D341Med (cell line): Measurements from ENCODE around the gene BCL2.

Source experiments
- DNase-seq: peaks from one replicate; pipeline ENCODE4 v3.0.0; 2012; ENCODE audit warnings: low spot score

BCL2 gene

DNA sequence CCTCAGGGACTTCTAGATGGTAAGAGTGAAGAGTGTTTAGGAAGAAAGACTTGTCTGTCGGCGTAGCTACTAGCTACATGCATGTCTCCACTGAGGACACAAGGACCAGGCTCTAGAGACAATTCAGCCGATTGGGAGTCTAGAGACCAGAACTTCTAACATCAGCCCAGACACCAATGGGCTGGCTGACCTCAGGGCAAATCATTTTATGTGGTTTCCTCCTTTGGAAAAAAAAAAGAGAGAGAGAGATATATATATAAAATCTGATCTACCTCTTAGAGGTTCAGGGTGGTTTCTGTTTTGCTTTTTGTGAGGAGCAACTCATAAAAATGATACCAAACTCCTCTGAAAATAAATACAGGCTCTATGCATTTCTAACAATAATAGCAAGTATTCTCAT is 212.8 kb downstream of the BCL2 start:
- no peak for DNase-seq

DNA sequence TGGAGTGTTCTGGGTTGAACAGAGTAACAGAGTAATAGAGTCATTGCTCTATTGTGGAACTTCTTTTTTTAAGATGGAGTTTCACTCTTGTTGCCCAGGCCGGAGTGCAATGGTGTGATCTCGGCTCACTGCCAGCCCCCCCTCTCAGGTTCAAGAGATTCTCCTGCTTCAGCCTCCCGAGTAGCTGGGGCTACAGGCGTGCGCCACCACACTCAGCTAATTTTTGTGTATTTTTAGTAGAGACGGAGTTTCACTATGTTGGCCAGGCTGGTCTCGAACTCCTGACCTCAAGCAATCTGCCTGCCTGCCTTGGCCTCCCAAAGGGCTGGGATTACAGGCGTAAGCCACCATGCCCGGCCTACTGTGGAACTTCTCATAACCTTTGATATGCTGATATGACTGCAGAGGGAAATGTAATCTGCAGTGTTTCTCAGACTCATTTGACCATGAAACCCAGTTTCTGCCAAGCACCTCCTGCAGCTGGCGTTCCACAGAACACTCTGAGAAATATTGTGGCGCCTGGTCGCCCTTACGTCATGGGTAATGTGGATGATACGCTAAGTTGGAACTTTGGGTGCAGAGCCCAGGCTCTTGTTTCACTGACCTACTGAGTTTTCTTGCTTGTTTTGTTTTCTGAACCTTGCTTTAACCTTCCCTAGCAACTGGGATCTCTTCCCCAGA is 213.8 kb downstream of the BCL2 start:
- DNase-seq, result no peak

DNA sequence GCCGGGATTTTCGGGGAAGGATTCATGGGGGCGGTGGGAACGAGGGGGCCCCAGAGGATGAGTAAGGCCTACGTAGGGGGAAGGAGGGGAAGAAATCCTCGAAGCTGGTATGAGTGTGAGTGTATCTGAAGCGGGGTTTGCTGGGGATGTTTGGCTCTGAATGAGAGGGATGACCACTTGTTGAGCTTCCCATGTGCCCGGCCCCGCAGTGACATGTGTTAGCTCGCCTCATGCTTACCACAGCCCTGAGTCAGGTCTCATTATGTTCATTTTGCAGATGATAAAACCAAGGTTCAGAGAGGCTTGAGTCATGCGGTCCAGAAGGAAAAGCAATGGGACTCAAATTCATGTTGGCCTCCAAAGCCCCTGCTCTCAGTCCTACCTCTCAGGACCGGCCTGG is 214.7 kb downstream of the BCL2 start:
- DNase-seq, result no peak

DNA sequence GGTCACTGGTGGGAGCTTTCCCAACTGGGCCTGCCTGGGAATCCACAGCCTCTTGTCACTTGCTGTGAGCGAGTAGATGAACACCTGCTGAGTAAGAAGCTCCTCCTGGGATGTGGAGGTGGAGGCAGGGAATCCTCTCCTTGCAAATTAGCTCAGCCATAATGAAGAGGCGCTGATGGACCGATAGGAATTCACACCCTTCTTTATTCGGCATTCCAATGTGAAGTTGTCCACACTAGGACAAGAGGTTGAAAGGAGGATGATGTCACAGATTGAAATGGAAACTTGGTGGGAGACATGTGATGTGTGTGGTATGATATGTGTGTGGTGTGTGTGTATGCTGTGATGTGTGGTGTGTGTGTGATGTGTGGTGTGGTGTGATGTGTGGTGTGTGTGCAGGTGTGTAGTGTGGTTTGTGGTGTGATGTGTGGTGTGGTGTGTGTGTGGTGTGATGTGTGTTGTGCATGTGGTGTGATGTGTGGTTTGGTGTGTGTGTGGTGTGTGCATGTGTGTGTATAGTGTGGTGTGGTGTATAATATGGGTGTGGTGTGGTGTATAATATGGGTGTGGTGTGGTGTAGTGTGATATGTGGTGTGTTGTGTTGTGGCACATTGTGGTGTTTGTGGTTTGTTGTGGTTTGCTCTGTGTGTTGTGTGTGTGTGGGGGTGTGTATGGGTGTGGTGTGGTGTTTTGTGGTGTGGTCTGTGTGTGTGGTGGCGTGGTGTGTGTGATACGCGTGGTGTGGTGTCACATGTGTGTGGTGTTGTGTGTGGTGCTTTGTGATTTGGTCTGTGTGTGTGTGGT is 216.4 kb downstream of the BCL2 start:
- no peak for DNase-seq

DNA sequence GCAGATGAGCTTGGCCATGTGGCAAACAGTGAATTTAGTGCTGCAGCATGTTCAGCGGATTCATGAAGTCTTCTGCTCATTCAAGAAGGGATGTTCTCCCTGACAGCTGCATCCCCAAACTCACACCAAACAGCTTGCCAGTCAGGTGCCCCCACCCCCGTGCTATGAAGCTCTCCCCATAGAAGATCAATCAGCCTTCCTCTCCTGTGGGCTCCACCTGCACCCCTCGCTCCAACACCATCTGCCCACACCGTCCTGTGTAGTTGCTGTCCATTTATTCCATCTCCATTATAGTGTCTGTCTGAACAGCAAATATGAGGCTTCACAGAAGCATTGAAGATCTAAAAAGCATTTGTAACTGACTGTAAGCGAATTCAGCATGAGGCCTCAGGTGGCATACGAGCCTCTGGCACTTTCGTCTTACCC is 218.9 kb downstream of the BCL2 start:
- DNase-seq, result no peak

DNA sequence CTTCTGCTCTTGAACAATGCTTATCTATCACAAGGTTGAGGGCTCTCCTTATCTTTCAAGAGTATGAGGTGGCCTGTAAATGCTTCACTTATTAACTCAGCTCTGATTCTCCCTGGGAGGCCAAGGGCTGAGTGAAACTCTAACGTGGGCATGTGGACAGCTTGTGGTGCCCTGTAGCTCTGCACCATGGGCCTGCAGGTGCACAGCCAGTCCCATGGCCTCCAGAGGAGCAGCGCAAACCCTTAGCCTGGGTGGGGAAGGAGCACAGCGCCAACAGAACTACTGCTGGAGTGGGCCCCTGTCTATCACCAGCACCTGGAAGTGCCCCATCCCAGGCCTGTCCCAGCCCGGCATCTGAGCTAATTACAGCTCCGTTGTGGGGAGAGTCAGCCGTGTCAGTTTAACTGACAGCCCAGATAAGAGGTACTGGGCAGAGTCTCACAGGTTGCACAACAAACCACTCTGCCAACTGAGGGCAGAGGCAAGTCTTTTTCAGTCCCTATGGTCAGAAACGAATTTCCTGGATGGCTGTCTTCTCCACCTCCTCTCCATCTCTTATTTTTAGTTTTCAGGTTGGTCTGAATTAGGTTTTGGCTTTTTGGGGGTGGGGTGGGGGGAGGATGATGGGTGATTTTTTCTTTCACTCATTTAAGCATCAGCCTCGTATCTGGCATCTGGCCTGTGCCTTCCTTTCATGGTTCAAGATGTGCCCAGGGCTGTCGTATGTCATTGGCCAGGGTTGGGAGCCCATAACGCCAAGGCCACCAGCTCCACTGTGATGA is 219.5 kb downstream of the BCL2 start:
- no peak for DNase-seq

DNA sequence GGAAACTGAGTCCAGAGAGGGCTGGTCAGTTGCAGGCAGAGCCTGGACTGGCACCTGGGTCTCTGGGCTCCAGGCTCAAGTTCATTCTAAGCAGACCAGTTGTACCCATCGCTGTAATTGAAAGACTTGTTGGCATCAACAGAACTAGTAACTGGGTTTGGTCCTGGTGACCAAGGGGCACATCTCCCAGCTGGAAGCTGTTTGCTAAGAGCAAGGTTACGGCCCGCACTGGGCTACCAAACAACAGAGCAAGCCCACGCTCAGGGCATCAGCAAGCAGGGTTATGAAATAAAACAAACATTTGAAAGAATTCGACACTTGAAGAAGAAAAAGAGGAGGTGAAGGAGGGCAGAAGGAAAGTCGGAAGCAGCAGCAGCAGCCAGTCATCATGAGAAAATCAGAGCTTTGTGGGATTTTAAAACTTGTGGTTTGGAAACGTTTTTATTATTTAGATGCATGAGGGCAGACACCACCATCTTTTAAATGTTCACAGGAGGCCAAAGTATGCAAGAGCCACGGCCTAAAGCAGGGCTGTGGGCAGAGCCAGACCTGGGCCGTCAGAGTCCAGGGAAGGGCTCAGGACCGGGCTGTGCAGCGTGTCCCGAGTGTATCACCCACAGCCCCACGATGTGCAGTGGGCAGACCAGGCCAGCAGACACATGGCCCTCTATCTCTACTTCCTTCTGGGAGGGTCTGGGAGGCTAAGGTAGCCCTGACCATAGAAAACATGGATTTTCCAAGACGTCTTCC is 220.3 kb downstream of the BCL2 start:
- no peak for DNase-seq

DNA sequence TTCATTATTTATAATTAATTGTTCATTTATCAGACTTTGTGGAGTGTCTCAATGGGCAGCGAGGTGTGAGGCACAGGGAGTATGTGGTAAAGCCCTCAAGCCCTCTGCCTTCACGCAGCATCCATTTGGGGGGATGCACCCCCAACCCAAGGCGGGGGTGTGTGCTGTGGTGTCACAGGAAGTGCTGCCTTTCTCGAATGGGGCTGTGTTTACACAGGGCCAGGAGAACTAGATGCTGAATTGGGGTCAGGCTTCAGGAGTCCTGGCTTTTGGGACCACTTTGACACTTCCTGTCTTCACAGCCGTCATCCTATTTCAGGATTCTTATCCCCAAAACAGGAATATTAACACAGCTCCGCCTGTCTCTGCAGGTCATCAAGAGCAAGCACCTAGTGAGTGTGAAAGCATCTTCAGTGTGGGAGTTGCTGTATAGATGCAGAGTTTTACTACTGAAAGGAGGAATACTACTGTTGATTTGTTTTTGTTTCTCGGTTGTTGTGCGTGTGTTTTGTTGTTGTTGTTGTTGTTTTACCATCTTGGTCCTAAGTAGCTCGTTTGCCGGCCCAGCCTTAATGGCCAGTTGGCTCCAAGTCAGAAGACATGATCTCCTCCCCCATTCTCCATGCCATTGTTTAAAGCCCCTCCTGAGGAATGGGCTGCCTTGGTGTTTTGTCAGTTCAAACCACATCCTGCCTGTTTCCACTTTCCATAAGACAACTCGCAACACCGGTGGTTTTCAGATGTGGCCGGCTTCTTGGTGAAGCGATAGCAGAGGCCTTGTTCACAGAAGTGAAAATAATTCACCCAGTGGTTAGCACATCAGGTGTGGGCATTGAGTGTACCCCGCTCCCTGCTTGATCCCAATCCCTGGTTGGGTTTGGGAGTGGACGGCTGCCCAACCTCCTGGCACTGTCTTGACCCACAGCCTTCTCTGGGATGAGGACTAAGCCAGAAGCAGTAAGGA is 221.3 kb downstream of the BCL2 start:
- DNase-seq, result no peak

DNA sequence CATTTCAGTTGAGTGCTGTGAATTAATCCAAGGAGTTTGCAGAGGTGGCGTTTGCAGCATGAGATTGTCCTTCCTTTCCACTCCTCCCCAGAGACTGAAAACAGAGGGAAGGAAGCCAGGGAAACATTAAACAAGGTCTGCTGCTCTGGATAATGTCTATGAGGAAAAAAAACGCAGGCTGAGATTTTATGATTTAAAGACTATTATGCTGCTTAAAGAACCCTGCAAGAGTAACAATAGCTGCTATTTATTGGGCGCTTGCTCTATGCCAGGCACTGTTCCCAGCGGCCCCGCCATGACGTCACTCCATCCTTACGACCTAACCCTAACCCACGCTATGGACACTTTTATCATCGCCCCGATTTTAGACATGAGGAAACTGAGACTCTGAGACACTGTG is 222.4 kb downstream of the BCL2 start:
- no peak for DNase-seq

DNA sequence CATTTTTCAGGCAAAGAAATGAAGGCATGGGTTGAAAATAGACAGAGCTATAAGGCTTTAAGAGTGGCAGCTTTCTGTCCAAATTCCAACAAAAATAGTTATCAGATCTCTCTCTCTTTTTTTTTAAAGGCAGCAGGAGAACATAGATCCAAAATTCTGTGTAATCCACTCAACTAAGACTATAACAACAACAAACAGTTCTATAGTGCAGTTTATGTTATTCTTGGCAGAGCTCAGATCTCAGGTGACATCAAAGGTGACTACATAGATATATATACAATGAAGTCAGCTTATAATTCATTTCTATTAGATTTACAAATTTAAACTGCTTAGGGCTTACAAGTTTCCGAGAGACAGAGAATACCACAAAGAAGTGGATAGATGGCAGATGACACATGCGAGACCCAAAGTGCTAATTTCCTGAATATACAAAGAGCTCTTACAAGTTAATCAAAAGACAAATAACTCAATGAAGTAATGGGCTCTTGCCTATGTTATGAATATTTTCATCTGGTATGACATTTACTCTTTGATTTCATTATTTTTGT is 223.2 kb downstream of the BCL2 start:
- no peak for DNase-seq

DNA sequence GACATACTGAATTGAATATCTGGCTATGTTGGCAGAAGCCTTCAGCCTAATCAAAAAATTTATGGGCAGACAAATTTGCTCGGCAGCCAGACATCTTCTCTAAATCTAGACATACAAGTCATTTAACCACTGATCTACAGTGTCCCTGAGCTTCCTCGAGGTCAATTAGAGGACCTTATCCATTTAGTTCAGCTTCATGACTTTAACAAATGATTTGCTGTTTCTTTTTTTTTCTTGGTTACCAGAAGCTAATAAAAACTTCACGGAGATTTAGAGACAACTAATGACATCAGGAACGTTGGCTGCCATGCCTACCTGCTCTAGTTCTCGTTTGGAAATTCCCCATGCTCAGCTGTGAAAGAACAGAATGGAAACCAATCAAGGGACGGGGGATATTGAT is 223.8 kb downstream of the BCL2 start:
- DNase-seq, result no peak

DNA sequence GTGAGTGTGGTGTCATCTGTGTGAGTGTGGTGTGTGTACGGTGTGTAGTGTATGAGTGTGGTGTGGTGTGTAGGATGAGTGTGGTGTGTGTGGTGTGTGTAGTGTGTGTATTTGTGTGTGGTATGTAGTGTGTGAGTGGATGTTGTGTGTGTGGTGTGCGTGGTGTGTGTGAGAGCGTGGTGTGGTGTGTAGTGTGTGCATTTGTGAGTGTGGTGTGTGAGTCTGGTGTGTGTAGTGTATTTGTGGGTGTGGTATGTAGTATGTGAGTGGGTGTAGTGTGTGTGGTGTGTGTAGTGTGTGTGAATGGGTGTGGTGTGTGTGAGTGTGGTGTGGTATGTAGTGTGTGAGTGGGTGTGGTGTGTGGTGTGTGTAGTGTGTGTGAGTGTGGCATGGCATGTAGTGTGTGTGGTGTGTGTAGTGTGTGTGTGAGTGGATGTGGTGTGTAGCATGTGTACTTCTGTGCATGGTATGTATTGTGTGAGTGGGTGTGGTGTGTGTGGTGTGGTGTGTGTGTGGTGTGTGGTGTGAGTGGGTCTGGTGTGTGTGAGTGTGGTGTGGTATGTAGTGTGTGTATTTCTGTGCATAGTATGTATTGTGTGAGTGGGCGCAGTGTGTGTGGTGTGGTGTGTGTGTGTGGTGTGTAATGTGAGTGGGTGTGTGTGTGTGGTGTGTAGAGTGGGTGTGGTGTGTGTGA is 227.8 kb downstream of the BCL2 start:
- DNase-seq, result no peak

DNA sequence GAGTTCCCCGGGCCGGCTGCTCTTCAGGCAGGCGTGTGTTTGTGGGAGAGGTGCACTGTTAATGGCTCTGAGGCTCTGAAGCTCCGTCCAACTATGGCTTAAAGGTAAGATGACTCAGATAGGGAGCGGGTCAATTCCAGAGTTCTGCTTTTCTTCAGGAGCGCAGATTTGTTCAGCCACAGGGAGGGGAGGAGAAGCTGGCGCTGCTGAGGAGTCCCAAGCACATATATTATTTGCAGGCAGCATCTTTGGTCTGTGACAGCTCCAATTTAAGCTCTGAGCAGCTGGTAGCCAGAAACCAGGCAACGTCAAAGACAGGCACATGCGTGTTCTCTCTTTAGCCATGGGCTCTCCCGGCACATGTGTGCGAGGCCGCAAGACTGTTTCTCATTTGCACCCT is 229.2 kb downstream of the BCL2 start:
- no peak for DNase-seq

DNA sequence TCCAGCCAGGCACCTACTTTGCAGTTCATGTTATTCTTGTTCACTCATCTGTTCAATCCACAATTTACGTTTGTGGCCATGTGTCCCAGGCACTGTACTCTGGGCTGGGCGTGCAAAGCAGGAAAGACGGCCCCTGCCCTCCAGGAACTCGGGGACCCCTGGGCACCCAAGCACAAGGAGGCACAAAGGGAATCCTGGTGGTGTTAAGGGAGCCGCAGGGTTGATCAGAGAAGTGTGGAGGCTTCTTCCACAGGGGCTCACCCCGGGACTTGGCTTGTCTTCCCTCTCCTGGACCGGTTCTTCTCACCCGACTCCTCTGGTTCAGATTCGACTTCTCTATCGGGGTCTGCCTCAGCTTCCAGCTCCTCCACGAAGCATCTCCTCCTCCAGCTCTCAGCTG is 230.5 kb downstream of the BCL2 start:
- no peak for DNase-seq

DNA sequence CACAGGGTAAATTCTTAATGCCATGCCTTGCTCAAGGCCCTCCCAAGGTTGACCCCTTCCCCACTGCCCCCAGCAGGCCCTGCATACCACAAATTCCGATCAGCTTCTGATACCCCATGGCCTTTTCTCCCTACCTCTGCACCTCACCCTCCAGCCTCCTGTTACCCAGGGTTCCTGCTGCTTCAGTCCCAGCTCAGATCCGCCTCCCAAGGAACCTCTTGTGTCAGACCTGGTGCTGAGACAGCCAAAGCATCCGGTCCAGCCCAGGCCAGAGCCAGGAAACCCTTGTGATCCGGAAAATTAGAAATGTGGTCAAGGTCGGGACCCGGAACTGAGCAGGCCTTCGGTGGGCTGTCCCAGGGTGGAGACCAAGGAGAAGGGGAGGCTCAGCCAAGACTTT is 231.3 kb downstream of the BCL2 start:
- DNase-seq, result no peak

DNA sequence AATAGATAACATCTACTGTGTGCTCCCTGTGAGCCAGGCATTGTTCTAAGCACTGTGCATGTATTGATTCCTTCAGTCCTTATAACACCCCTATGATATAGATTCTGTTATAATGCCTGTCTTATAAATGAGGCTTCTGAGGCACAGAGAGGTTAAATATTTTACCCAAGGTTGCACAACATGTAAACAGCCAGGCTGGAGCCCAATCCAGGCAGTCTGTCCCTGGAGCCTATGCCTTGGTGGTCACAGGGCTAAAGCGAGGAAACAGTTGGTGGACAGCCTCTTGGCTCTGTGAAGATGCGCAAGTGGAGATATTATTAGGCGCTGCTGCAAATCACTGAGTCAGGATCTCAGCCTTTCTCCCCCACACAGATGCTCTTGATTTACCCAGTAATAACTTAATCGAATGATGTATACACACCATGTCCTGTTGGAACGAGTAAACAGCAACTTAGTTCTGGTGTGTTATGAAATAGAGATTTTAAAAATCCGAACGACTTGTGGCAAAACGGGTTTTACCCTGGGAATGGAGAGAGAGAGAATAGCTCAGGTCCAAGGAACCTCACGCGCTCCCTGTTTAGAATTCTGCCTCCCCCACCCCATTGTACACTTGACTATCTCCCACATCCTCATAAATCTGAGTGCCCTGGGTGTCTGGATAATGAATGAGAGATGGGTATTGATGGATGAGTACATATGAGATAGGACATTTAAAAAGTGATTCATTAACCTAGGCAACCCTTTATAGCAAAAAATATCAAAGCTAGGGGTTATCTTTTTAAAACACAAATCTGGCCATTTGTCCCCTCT is 231.9 kb downstream of the BCL2 start:
- no peak for DNase-seq

DNA sequence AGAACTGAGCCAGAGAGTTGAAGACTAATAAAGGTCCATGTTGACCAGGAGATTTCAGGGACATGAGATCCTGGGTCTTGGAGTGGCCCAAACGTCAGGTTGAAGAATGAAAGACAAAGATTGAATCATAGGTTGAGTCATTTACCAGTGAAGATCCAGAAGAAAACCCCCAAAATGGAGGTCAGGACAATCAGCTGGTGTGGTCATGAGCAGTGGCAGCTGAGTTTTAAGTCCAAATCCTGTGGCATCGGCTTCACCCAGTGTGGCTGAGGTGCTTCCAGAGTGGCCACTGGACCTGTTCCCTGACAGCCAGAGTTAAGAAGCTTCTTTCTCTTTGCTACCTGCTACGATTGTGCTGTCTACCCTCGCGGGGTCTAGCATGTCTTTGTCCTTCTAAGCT is 234.0 kb downstream of the BCL2 start:
- DNase-seq, result no peak

DNA sequence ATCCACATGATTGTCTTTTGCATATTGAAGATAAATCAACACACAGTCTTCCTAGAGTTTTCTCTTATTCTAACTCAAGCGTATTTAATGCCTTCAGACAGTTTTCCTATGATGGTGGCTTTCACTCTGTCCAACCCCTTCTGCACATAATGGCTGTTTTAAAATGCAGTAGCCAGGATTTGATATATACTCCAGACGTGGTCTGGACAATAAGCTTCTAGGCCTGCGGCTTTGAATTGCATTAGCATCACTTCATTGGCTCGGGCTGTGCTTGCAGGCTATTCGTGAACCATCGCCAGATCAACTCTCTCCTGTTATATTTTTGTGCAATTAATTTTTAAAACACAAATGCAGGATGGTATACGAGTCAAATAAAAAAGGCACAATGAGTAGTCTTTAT is 235.3 kb downstream of the BCL2 start:
- no peak for DNase-seq

DNA sequence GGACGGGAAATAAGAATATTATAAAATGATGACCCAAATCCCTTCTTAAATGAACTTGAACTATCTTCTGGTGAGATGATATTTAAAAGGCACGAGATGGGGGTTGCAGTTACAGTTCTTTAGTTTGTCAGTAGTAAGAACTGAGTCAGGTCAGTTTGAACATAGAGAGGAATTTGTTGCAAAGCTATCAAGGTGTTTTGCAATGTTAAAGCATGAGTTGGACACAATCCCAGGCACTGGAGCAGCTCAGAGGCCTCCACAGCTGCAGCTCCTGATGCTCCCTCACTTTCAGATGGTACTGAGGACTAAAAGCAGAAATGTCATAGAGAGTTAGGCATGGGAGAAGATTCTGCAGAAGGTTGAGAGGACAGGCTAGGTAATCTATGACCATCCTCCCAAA is 236.0 kb downstream of the BCL2 start:
- DNase-seq, result no peak
